ENCODE data around the gene C1QL1.
A peak's percentile ranks its signal among the peaks of the same experiment; 100 is the strongest.

Gene C1QL1

DNA sequence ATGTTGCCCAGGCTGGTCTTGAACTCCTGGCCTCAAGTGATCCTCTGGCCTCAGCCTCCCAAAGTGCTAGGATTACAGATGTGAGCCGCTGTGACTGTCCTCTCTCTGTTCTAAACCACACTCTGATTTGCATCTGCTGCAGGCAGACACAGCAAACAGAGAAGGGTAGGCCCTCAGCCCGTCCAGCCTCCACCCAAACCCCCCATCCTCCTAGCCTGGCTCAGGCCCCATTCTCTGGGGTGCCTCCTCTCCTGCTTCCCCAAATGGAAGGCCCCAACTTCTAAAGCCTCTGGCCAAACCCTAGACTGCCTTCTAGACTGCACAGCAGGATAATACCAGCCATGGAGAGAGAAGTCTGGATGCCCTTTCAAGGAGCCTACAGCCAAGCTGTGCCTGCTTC lies 48.7 kb downstream of the C1QL1 start:
- DNase-seq (ENCODE audit: low read depth in 2 of 2) = no peak
- no peak for TF ChIP-seq CTCF (IDR thresholded peaks at IDR 0.05; ENCODE audit: low read depth, low read length)
- H3K4me3 ChIP-seq (replicated peaks in 1 of 2; ENCODE audit: low read depth in 2 of 2, low read length in 2 of 2) = no peak overlapping the region

DNA sequence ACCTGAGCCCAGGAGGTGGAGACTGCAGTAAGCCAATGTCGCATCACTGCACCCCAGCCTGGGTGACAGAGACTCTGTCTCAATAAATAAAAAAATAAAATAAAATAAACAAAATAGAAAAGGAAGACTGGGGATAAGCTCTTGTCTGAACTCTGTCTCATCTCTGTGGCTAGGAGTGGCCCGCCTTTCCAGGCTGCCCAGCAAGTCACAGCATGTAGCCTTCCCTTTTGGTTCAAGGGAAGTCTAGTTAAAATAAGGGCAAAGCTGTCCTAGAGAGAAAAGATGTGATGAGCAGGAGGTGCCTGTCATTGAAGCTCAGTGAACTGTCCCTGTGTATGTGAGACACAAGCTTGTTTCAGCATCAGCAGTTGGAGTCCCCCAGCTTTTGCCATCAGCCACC lies 50.1 kb downstream of the C1QL1 start:
- H3K4me3 ChIP-seq (replicated peaks in 1 of 2; ENCODE audit: low read depth in 2 of 2, low read length in 2 of 2) = no peak overlapping the region
- TF ChIP-seq CTCF (IDR thresholded peaks at IDR 0.05; ENCODE audit: low read depth, low read length) = no peak
- DNase-seq (ENCODE audit: low read depth in 2 of 2) = no peak

DNA sequence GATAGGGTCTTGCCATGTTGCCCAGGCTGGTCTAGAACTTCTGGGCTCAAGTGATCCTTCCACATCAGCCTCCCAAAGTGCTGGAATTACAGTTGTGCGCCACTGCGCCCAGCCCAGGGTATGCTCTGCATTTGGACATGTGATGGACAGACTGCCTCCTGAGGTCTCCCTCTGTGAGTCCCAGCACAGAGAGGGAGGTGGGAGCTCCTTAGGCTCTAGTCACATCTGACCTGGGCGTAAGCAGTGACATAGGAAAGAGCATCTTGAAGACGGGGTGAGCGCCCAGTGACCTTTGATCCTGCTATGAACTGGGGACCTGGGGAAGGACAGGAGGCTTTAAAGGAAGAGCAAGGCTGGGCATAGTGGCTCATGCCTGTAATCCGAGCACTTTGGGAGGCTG lies 50.6 kb downstream of the C1QL1 start:
- DNase-seq (ENCODE audit: low read depth in 2 of 2) = no peak
- no peak overlapping the region for H3K4me3 ChIP-seq (replicated peaks in 1 of 2; ENCODE audit: low read depth in 2 of 2, low read length in 2 of 2)
- no peak for TF ChIP-seq CTCF (IDR thresholded peaks at IDR 0.05; ENCODE audit: low read depth, low read length)

DNA sequence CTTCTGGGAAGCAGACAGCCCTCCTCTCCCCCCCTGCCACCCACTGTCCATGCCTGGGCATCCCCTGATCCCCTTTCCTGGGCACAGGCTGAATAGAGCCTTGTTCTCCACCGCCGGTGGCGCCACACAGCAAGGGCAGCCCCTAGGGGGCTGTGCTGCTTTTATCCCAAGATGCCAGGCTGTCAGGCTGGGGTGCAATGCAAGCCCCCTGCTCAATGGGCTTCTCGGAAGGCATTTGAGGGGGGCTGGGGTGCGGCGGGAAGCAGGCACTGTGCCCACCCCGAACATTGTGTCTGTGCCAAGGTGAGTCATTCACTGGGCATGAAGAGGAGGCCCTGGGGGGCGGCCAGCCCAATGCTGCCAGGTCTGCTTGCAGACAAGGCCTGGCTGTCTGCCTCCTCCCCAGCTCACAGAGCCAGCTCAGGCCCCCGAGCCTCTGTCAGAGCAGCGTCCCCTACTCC lies 51.3 kb downstream of the C1QL1 start:
- peak in 1 of 2 donors; percentile 83 for DNase-seq (ENCODE audit: low read depth in 2 of 2)
- no peak for TF ChIP-seq CTCF (IDR thresholded peaks at IDR 0.05; ENCODE audit: low read depth, low read length)

DNA sequence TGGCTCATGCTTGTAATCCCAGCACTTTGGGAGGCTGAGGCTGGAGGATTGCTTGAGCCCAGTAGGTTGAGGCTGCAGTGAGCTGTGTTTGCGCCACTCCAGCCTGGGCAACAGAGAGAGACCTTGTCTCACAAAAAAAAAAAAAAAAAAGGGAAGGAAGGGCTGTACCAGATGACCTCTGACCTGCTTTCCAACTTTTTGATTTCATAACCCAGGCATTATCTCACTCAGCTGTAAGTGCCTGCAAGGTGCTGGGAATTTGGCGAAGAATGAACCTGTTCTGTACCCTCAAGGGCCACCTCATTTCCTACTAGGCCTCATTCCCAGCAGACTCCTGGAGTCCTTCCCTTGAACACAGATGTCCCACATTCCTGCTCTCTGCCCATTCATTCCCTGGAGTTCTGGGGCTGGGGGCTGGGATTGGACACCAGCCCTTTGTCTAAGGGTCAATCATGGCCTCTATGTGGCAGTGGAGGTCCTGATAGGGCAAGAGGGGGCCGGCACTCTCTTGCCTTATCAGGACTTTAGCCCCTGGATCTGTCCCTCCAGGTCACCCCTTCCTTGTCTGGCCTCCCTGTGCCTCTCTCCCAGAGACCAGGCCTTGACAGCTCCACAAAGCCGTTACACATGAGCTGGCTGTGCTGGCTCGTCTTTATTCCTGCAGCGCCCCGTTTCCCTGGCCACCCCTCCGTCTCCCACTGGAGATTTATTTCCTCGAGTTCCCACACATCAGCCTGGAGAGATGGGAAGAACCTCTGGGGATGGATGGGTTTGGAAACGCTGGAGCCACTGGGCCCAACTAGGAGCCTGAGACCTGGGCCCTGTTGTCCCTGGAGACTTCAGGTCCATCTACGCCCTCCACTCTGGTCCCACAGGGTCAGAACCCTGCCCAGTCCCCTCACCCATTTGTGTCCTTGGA lies 52.0 kb downstream of the C1QL1 start:
- H3K4me3 ChIP-seq (replicated peaks in 1 of 2; ENCODE audit: low read depth in 2 of 2, low read length in 2 of 2) = no peak overlapping the region
- DNase-seq (ENCODE audit: low read depth in 2 of 2) = peak in 1 of 2 donors; percentile 31
- no peak for TF ChIP-seq CTCF (IDR thresholded peaks at IDR 0.05; ENCODE audit: low read depth, low read length)

More for the DNA sequence above, 51.3 kb downstream of the C1QL1 start:
- H3K4me3 ChIP-seq (replicated peaks in 1 of 2; ENCODE audit: low read depth in 2 of 2, low read length in 2 of 2) = no peak overlapping the region

DNA sequence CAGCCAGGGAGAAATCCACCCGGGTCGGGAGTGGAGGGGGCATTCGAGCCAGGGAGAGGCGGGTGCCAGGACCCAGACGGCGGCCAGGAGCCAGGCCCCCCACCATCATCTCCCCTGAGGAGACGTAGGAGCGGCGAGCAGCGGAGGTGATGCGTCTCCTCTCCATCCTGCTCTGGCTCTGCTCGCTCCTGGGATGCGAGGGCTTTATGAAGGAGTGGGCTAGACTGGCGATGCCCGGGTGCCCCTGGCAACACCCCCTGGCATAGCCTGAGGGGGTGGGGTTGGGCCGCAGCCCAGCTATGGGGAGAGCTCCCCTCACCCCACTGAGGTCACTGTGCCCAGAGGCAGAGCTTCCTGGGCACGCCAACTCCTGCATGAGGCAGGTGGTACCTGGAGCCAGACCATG lies 52.8 kb downstream of the C1QL1 start, which contains the start of gene GFAP:
Gene GFAP, minus strand, starts transcription at position 180 of the 406 bp plus-strand sequence. Its CDS starts 14 bp downstream, at position 166.
- TF ChIP-seq CTCF (IDR thresholded peaks at IDR 0.05; ENCODE audit: low read depth, low read length) = no peak
- DNase-seq (ENCODE audit: low read depth in 2 of 2) = no peak
- no peak within 1 kb of the TSS for H3K4me3 ChIP-seq (replicated peaks in 1 of 2; ENCODE audit: low read depth in 2 of 2, low read length in 2 of 2)
